ENCODE measurements around the gene CCDC90B.

DNA sequence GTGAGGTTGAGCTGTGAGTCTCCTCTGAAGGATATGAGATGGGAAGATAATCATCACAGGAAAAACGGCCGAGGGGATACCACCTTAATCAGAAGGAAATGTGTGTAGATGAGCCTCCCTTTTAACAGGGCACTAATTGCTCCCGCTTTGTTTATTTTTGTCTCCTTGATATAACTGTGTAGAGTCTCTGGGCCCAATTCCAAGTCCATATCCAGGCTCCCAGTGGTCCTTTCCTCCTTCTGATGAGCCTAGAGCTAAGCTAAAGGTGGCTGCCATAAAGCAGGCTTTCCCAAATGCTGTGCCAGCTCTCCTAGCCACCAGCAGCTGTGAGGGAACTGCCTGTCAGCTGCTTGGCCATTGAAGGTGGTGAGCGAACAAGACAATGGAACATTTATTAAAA, 17.1 kb upstream of the CCDC90B start:
- TF ChIP-seq, protein P1, sequence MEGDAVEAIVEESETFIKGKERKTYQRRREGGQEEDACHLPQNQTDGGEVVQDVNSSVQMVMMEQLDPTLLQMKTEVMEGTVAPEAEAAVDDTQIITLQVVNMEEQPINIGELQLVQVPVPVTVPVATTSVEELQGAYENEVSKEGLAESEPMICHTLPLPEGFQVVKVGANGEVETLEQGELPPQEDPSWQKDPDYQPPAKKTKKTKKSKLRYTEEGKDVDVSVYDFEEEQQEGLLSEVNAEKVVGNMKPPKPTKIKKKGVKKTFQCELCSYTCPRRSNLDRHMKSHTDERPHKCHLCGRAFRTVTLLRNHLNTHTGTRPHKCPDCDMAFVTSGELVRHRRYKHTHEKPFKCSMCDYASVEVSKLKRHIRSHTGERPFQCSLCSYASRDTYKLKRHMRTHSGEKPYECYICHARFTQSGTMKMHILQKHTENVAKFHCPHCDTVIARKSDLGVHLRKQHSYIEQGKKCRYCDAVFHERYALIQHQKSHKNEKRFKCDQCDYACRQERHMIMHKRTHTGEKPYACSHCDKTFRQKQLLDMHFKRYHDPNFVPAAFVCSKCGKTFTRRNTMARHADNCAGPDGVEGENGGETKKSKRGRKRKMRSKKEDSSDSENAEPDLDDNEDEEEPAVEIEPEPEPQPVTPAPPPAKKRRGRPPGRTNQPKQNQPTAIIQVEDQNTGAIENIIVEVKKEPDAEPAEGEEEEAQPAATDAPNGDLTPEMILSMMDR (IDR thresholded peaks at IDR 0.05; ENCODE audit: low read depth, low read length, missing input control), result no peak
- TF ChIP-seq GABPA (IDR thresholded peaks at IDR 0.05 in 1 of 2, conservative IDR thresholded peaks at IDR 0.05 in 1 of 2) (no peak), HNF4A (conservative IDR thresholded peaks at IDR 0.05) (no peak)
- TF ChIP-seq, protein P2, sequence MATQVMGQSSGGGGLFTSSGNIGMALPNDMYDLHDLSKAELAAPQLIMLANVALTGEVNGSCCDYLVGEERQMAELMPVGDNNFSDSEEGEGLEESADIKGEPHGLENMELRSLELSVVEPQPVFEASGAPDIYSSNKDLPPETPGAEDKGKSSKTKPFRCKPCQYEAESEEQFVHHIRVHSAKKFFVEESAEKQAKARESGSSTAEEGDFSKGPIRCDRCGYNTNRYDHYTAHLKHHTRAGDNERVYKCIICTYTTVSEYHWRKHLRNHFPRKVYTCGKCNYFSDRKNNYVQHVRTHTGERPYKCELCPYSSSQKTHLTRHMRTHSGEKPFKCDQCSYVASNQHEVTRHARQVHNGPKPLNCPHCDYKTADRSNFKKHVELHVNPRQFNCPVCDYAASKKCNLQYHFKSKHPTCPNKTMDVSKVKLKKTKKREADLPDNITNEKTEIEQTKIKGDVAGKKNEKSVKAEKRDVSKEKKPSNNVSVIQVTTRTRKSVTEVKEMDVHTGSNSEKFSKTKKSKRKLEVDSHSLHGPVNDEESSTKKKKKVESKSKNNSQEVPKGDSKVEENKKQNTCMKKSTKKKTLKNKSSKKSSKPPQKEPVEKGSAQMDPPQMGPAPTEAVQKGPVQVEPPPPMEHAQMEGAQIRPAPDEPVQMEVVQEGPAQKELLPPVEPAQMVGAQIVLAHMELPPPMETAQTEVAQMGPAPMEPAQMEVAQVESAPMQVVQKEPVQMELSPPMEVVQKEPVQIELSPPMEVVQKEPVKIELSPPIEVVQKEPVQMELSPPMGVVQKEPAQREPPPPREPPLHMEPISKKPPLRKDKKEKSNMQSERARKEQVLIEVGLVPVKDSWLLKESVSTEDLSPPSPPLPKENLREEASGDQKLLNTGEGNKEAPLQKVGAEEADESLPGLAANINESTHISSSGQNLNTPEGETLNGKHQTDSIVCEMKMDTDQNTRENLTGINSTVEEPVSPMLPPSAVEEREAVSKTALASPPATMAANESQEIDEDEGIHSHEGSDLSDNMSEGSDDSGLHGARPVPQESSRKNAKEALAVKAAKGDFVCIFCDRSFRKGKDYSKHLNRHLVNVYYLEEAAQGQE (IDR thresholded peaks at IDR 0.05), result no peak
- TF ChIP-seq, protein P3, sequence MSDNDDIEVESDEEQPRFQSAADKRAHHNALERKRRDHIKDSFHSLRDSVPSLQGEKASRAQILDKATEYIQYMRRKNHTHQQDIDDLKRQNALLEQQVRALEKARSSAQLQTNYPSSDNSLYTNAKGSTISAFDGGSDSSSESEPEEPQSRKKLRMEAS (IDR thresholded peaks at IDR 0.05), result no peak

Data from liver (tissue), 3 donors.